GM21529 (cell line): ENCODE data around the gene DDX25.

Experiments
- ATAC-seq: cut with Tn5 transposase; IDR thresholded peaks from one replicate; pipeline ENCODE4 v1.9.1; 2021; ENCODE audit not compliant: unreplicated experiment

The DDX25 gene

DNA sequence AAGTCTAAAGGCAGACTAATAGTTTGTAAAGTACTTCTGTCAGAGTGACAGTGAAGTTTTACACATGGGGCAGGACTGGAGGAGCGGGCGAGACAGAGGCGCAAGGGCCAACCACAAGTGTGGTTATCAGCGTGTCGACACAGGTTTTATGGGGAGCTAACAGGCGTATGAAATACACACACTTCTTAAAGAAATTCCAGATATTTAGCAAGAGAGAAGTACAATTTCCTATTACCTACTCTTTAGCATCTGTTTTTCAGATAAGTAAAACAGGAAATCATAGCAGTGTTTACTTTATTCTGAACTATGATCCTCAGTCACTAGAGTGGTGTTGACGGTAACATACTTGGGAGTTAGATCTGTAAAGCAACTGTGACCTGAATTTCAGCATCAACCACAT is 64.0 kb downstream of the DDX25 start:
- ATAC-seq = no peak

DNA sequence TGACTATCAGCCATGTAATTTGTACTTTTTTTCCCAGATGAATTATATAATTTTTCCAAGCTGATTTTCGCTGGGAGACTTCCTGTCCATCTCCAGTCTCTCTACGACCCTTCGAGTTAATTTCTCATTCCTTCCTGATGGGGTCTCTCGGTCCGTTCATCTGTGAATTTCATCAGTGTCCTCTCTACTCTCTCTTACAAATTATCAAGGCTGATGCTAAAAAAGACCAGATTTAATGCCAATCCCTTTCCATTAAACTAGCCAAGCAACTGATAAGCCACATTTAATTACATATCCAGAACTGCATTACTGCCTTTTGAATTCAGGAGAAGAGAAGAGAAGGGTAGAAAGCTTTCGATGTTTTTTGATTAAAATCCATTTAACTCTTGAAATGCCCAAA is 67.3 kb downstream of the DDX25 start:
- no peak for ATAC-seq

GRCh38 chr11:125974284-125974683 is 70.0 kb downstream of the DDX25 start:
- no peak for ATAC-seq

GRCh38 chr11:125975634-125976033 is 71.3 kb downstream of the DDX25 start:
- ATAC-seq = no peak

GRCh38 chr11:125976156-125976555 is 71.8 kb downstream of the DDX25 start:
- no peak for ATAC-seq

DNA sequence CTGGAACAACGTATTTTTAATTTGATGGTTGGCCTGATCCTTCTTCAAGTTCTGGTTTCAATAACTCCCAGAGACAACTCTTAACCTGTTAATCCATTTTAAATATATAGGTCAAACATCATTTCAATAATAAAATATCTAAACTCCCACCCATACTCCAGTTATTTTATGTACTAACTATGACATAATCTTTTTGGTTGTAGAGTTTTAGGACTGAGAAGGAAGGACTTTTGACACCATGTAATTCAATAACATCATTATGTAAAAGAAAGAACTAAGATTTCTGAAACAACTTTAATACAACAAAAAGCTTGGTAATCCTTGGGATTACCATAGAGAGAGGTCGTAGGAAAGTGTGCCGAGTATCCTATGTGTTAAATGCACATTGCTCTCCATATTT is 73.0 kb downstream of the DDX25 start:
- ATAC-seq = no peak

DNA sequence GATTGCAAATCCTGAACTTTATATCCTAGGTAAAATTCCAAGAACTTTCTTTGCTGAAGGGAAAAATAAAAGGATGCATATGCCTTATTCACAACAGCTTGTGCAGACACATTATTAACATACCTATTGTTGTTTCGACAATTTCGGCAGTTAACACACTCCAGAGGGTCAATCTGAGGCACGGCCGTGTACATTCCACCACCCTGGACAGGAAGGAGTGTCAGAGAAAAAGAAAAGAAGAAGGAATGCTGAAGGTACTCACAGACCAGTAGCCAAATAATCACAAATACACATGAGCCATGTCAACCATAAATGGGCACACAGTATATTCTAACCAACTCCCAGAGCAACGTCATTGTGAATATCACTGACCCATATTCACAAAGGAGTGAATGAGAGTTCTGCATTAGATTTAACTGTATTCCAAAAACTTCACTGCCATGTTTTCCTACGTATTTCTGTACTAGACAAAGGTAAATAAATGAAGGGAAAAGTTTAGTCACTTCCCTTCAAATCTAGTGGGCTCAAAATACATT is 73.9 kb downstream of the DDX25 start:
- ATAC-seq = no peak
